ENCODE results near the gene C1orf174. TPM values are rescaled to one million over a fixed set of nuclear protein-coding genes. Genes with fewer than 3 reads are reported as not detected.
A peak's percentile ranks its signal among the peaks of the same experiment; 100 is the strongest.

The C1orf174 gene
- total RNA-seq, 1 experiment from 2014 or later: 21.1 TPM

DNA sequence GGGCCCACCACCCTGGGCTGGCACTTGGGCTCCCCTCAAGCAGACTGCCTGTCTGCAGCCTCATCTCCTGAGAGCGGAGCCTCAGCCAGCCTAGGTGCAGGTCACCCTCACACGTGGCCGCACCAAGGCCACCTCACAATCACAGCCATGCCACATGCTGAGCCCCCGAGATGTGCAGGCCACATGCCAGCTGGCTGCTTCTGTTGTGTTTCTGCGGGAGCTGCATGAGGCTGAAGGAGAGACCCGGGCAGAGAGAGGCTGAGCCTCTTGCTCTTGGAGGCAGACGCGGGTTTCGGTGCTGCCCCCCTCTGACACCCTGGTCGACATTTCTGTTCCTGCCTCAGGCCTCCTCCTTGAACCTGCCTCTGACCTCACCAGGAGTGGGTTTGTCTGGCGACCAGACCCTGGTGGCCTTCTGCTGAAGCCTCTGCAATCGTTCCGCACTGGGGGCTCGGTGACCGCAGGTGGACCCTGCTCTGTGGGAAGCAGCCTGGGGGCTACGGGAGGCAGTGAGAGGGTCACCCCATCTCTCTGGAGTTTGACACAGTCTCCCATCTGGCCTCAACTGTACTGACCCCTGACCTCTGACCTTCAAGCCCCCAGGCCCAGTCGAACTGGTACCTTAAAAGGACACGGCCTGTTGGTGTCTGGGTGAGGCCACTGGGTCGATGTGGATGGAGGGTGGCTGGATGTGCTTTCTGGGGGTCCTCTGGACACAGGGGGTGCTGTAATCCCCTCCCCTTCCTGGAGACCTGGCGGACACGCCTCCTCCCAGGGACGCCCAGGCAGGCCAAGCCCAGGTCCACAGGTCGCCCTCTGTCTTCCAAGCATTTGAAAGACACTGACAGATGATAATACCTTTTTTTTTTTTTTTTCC is 13.0 kb upstream of the C1orf174 start:
- no peak overlapping the region for H3K14ac ChIP-seq (ENCODE audit: insufficient read depth, low read length)
- peaks cover 9 to 12% of the 10 kb centered on the region in 2 experiments for H3K4me1 Mint-ChIP-seq
- no peaks in the 10 kb centered on the region; the same call in 1 of the 2 replicates for H3K4me1 ChIP-seq (ENCODE audit: insufficient read depth, low read length)
- H3K23ac ChIP-seq (ENCODE audit: insufficient read length, low read depth, low read length): no peak overlapping the region
- no peak overlapping the region for H3K27ac ChIP-seq (ENCODE audit: insufficient read length, low read depth, low read length)
- H3K79me2 ChIP-seq (ENCODE audit: insufficient read depth, low read length): no peaks in the 10 kb centered on the region
- peaks cover 5% of the 10 kb centered on the region for H3K27me3 Mint-ChIP-seq (ENCODE audit: low read depth)
- no CpG with 5 or more reads among the region's 23 CpGs for WGBS (ENCODE audit: extremely low coverage, insufficient read length, low lambda C conversion rate)
- no peak overlapping the region for H3K18ac ChIP-seq (ENCODE audit: insufficient read length, low read depth, low read length)
- H3K4me2 ChIP-seq (ENCODE audit: insufficient read depth, insufficient read length, low read length): no peak overlapping the region
- no peak overlapping the region for H4K5ac ChIP-seq (ENCODE audit: insufficient read length, low read depth, low read length)
- H2BK5ac ChIP-seq (ENCODE audit: insufficient read length, low read length): no peak overlapping the region
- no peaks in the 10 kb centered on the region for H3K79me1 ChIP-seq (ENCODE audit: insufficient read depth, low read depth, low read length, poor library complexity, severe bottlenecking)
- H3K4me3 Mint-ChIP-seq: no peak overlapping the region
- no peaks in the 10 kb centered on the region for H3K9me3 Mint-ChIP-seq
- H4K20me1 ChIP-seq (ENCODE audit: control insufficient read depth, insufficient read depth, insufficient read length): no peaks in the 10 kb centered on the region
- no peak overlapping the region for H3K56ac ChIP-seq (ENCODE audit: insufficient read length, low read depth, low read length)
- no peak overlapping the region for H2BK20ac ChIP-seq (ENCODE audit: low read depth, low read length, poor library complexity, severe bottlenecking)
- H2AK5ac ChIP-seq (ENCODE audit: insufficient read length, low read length): no peak overlapping the region
- H2AFZ ChIP-seq (ENCODE audit: low read length): no peak overlapping the region
- TF ChIP-seq, protein P1, sequence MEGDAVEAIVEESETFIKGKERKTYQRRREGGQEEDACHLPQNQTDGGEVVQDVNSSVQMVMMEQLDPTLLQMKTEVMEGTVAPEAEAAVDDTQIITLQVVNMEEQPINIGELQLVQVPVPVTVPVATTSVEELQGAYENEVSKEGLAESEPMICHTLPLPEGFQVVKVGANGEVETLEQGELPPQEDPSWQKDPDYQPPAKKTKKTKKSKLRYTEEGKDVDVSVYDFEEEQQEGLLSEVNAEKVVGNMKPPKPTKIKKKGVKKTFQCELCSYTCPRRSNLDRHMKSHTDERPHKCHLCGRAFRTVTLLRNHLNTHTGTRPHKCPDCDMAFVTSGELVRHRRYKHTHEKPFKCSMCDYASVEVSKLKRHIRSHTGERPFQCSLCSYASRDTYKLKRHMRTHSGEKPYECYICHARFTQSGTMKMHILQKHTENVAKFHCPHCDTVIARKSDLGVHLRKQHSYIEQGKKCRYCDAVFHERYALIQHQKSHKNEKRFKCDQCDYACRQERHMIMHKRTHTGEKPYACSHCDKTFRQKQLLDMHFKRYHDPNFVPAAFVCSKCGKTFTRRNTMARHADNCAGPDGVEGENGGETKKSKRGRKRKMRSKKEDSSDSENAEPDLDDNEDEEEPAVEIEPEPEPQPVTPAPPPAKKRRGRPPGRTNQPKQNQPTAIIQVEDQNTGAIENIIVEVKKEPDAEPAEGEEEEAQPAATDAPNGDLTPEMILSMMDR (conservative IDR thresholded peaks at IDR 0.05): peak; percentile 42; the same call in 2 of the 3 replicates
- no peak overlapping the region for H2BK15ac ChIP-seq (ENCODE audit: low read depth, low read length)
- no peak overlapping the region for H4K91ac ChIP-seq (ENCODE audit: insufficient read length, low read depth, low read length)
- H3K23me2 ChIP-seq (ENCODE audit: insufficient read length, low read depth, low read length, poor library complexity, severe bottlenecking): no peaks in the 10 kb centered on the region
- no peak overlapping the region for H3K9ac ChIP-seq (ENCODE audit: extremely low read depth, insufficient read length, low read length)
- no peak overlapping the region for H3K27ac Mint-ChIP-seq
- no peak overlapping the region for H3K4ac ChIP-seq (ENCODE audit: low read depth, low read length)
- no peak overlapping the region for H2BK12ac ChIP-seq (ENCODE audit: insufficient read length, low read depth, low read length)
- H3K9me3 ChIP-seq (ENCODE audit: control insufficient read depth, low read depth, low read length): no peaks in the 10 kb centered on the region
- no peak overlapping the region for H2BK120ac ChIP-seq (ENCODE audit: low read depth, low read length, poor library complexity, severe bottlenecking)
- H3T11ph ChIP-seq (ENCODE audit: low read length): no peak overlapping the region
- DNase-seq: no peak
- no peaks in the 10 kb centered on the region; a peak in 1 of 7 replicates for H3K36me3 Mint-ChIP-seq (ENCODE audit: insufficient read depth in 1 of 3, low read depth in 3 of 3)
- H4K8ac ChIP-seq (replicated peaks; ENCODE audit: insufficient read length, low read depth, low read length): no peak overlapping the region
- H3K27me3 ChIP-seq (ENCODE audit: insufficient read depth, low read length): no peaks in the 10 kb centered on the region
